Activated T-cell treated with anti-CD3 and anti-CD28 coated beads, Interleukin-2, amount 50 U/mL, for 72 hours (primary cell): Measurements from ENCODE around the gene ACOXL. TPM values are rescaled to one million over a fixed set of nuclear protein-coding genes. Genes with fewer than 3 reads are reported as not detected.
"Not testable (repeated sequence)": the region's sequence is repeated elsewhere in the genome, so short reads cannot be mapped to it uniquely, and the experiment has no call there.

Experiments used
- ATAC-seq, 2 donors: fragments of 150-1000 bp; cut with Tn5 transposase; replicated peaks in 1 of 2; 2 replicates each; pipeline ENCODE4 v1.10.0; 2021; ENCODE audit warnings: moderate library complexity in 2 of 2, mild to moderate bottlenecking in 1 of 2
- DNase-seq, 2 donors: peaks; one replicate each; pipeline ENCODE4 v3.0.0; 2021 to 2022; ENCODE audit warnings: mixed read lengths in 1 of 2
- H3K27ac Mint-ChIP-seq: one replicate; pipeline ENCODE4 v1.8.0; 2022; ENCODE audit warnings: mild to moderate bottlenecking, moderate library complexity, mixed read lengths
- H3K27me3 Mint-ChIP-seq: one replicate; pipeline ENCODE4 v1.8.0; 2022; ENCODE audit warnings: low read depth, mixed read lengths
- H3K36me3 Mint-ChIP-seq, 2 donors: one replicate each; pipeline ENCODE4 v1.8.0; 2022; ENCODE audit warnings: mixed read lengths in 2 of 2, mild to moderate bottlenecking in 1 of 2; ENCODE audit not compliant: insufficient read depth in 2 of 2
- H3K4me1 Mint-ChIP-seq: one replicate; pipeline ENCODE4 v1.8.0; 2022; ENCODE audit warnings: low read depth, mixed read lengths
- H3K4me3 Mint-ChIP-seq, 2 donors: one replicate each; pipeline ENCODE4 v1.8.0; 2022; ENCODE audit warnings: mild to moderate bottlenecking in 2 of 2, mixed read lengths in 2 of 2, moderate library complexity in 2 of 2
- H3K9me3 Mint-ChIP-seq, 2 donors: one replicate each; pipeline ENCODE4 v1.8.0; 2022; ENCODE audit warnings: mixed read lengths in 2 of 2
- total RNA-seq, 2 donors: library from RNA; stranded (reverse); gene quantifications; one replicate each; pipeline ENCODE4 v1.2.3, GENCODE V29; 2022

Gene ACOXL
- total RNA-seq, result under 1 TPM; 0.19 to 0.44 TPM

DNA sequence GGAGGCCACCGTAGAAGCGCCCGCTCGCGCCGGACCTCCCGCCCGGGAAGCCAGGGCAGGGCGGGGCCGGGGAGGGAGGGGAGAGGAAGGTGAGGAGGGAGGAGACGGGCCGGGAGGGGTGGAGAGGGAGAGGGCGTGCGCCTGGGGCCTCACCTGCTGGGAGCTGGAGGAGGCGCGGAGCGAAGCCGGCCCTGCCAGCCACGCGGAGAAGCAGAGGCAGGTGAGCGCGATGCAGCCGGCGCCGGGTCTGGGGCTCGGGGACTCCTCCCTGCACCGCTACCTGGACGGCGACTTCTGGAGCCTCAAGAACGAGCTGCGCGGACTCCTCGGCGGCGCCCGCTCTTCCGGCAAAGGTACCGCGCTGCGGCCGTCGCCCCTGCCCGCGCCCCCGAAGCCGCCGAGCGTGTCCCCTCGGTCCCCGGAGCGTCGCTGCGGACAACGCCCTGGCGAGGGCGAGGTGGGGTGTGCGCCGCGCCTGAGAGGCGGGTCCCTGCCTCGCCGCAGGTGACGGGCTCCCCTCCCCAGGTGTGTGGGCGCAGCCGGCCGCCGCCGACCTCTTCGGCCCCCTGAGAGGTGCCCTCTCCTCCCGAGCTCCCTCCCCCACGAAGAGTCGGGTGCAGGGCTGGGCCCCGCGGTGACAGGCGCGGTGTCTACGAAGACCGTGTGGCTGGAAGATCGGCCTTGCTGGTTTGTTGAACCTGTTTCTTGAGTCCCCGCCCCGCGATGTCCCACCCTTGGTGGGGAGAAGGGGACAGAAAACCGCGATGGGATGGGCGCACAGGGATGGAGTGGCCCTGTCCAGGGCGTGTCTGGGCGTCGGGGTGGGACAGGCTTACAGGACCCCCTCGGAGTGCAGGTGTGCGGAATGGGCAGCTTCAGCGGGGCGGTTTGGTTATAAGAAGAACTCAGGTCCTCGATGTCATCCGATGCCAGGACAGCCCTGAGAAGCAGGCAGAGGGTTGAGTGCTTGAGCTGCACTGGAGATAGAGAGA lies at the start of gene ACOXL:
Gene ACOXL (plus strand): TSS at position 152 of the 992 bp plus-strand sequence. CDS start 35,817 bp downstream, outside the sequence.
- ATAC-seq (peak; percentile 52 to 63), DNase-seq (peak in 1 of 2 donors; percentile 31)
- Mint-ChIP-seq H3K36me3 (peaks cover 0 to 3% of the 10 kb centered on the region in 2 donors), H3K9me3 (no peaks in the 10 kb centered on the region), H3K4me3 (peak within 1 kb of the TSS; percentile 56 to 60), H3K27me3 (peaks cover 87% of the 10 kb centered on the region), H3K27ac (no peak within 1 kb of the TSS), H3K4me1 (peaks cover 8% of the 10 kb centered on the region)

DNA sequence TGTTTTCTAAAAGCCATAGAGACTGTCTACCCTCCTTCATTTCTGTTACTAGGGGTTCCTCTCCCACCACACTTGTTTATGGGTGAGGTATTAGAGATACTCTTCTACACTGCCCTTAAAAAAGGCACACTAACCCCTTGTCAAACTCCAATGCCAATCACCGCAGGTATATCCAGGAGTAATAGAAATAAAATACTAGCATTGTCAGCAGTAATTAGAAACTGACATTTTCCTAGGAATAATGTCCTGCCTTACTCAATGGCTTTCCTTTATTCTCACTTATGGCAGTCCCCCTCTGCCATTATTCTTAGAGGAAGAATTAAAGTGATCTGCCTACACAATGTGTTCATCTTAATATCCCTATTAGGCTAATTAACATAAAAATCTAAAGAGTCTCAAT lies 49.5 kb upstream of the ACOXL start:
- Mint-ChIP-seq H3K27me3 (peaks cover 17% of the 10 kb centered on the region), H3K4me1 (peaks cover 20% of the 10 kb centered on the region), H3K27ac (no peak overlapping the region), H3K4me3 (no peak overlapping the region), H3K9me3 (peaks cover 0 to 2% of the 10 kb centered on the region in 2 donors), H3K36me3 (peaks cover 2 to 5% of the 10 kb centered on the region in 2 donors)
- no peak for ATAC-seq
- no peak for DNase-seq

DNA sequence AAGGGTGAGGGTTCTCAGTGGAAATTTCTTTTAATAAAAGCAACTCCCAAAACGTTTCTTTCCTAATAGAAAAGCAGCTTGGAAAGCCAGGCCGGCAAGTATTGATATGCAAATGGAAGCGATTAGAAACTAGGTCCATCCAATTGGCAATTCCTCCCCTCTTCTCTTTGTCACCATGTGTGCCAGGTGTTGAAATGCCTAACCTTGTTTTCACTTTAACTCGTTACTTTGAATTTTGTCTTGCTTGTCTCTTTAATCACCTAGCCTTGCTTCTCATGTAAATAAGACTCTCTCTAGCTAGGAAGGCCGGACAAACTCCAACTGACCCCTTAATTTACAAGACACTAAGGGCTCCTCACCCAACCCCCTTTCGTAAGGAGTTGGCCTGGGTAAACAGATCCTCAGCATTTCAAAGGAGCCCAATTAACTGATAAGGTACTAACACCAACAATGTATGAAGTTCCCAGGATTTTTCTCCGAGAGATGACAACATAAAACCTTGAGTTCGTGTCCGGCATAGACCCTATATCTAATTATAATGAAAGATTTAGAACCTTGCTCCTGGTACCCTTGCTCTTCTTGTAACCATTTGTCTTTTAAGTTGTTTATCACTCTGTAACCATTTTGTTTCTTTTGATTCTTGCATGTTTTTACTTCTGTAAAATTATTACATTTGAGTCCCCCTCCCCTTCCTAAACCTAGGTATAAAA lies 44.4 kb upstream of the ACOXL start:
- H3K4me1 Mint-ChIP-seq, DNase-seq, H3K27ac Mint-ChIP-seq, ATAC-seq, H3K4me3 Mint-ChIP-seq, H3K36me3 Mint-ChIP-seq, H3K9me3 Mint-ChIP-seq: not testable (repeated sequence)
- peaks cover 20% of the 10 kb centered on the region for H3K27me3 Mint-ChIP-seq

DNA sequence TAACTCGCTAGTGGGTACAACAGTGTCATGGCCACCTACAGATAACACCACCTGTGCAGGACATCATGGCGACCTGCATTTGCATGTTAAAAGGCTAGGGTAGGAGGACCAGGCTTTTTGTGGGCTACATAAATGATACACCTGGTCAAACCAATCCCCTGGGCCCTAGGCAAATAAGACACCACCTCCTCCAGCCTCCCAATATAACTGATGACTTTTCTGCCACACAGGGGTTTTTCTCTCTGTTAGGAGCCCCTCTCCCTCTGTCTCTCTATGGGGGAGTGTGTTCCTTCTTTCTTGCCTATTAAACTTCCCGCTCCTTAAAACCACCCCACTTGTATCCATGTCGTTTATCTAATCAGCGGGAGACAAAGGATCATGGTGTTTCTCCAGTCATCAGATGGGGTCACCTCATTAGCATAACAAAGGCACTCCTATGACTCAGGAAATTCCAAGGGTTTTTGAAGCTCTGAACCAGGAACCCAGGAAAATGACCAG lies 43.7 kb upstream of the ACOXL start:
- H3K36me3 Mint-ChIP-seq, result peaks cover 0 to 4% of the 10 kb centered on the region in 2 donors
- no peaks in the 10 kb centered on the region for H3K4me1 Mint-ChIP-seq
- DNase-seq, result no peak
- H3K4me3 Mint-ChIP-seq, result no peak overlapping the region
- H3K27me3 Mint-ChIP-seq, result peaks cover 20% of the 10 kb centered on the region
- no peak overlapping the region for H3K27ac Mint-ChIP-seq
- no peak for ATAC-seq
- H3K9me3 Mint-ChIP-seq, result peaks cover 2 to 6% of the 10 kb centered on the region in 2 donors

DNA sequence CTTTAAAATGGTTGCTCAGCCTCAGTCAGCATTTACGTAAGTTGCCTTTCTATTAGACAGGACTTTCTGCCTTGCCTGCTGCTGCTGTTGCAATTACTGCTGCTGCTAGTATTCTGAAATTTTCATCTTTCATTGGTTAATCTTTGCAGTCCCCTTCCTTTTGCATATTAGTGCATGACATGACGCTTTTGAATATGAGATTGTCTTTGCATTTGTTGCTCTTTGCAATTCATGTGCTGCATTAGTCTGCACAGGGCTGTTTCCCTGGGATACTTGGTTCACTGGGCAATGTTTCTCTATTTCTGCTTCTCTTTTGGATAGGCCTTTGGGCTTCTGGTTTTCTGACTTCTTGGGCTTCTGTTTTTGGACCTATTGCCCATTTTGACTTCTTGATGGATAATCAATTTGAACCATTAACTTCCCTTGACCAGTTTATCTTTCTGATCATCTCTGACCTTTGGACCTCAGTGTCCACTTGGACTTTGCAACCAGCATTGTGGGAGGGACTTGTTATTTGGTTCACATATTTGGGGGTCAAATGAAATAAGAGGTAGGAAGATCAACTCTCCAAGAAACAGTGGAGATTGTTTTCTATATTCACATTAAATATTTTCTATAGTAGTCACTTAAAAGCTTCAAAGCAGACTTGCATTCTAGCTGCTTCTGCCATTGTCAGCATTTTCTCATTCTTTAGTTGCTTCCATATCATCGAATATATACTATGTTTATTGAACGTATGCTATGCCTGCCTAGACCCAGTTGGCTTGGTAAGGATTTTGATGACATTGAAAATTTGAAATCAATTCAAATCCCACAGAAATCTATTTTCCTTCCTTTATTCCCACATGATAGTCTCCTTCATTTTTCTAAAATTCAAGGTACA lies 42.0 kb upstream of the ACOXL start:
- Mint-ChIP-seq H3K4me1 (peaks cover 8% of the 10 kb centered on the region), H3K9me3 (peaks cover 2 to 6% of the 10 kb centered on the region in 2 donors), H3K4me3 (no peak overlapping the region), H3K27ac (no peak overlapping the region), H3K27me3 (peaks cover 24% of the 10 kb centered on the region), H3K36me3 (peaks cover 0 to 4% of the 10 kb centered on the region in 2 donors)
- no peak for DNase-seq
- ATAC-seq, result no peak

DNA sequence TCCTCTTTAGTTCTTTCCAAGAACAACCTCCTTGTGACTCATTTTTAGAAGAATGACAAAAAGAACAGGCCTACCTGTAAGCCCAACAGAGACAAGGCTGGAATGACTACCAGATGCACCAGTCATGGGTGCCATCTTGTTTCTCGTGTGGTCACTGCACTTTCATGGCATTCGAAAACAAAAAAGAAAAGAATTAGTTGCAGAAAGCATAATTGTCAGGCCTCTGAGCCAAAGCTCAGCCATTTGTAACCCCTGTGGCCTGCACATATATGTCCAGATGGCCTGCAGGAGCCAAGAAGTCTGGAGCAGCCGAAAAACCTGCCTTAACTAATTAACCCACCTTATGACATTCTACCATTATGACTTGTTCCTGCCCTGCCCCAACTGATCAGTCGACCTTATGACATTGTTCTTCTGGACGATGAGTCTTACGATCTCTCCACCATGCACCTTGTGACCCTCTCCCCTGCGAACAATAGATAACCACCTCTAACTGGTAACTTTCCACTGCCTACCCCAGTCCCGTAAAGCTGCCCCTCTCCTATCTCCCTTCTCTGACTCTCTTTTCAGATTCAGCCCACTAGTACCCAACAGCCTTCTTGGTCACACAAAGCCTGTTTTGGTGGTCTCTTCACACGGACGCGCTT lies 40.6 kb upstream of the ACOXL start:
- peaks cover 2 to 6% of the 10 kb centered on the region in 2 donors for H3K9me3 Mint-ChIP-seq
- no peak overlapping the region for H3K4me3 Mint-ChIP-seq
- H3K4me1 Mint-ChIP-seq, result peaks cover 11% of the 10 kb centered on the region
- ATAC-seq (no peak), DNase-seq (no peak)
- no peak overlapping the region for H3K27ac Mint-ChIP-seq
- peaks cover 0 to 4% of the 10 kb centered on the region in 2 donors for H3K36me3 Mint-ChIP-seq
- peaks cover 27% of the 10 kb centered on the region for H3K27me3 Mint-ChIP-seq

DNA sequence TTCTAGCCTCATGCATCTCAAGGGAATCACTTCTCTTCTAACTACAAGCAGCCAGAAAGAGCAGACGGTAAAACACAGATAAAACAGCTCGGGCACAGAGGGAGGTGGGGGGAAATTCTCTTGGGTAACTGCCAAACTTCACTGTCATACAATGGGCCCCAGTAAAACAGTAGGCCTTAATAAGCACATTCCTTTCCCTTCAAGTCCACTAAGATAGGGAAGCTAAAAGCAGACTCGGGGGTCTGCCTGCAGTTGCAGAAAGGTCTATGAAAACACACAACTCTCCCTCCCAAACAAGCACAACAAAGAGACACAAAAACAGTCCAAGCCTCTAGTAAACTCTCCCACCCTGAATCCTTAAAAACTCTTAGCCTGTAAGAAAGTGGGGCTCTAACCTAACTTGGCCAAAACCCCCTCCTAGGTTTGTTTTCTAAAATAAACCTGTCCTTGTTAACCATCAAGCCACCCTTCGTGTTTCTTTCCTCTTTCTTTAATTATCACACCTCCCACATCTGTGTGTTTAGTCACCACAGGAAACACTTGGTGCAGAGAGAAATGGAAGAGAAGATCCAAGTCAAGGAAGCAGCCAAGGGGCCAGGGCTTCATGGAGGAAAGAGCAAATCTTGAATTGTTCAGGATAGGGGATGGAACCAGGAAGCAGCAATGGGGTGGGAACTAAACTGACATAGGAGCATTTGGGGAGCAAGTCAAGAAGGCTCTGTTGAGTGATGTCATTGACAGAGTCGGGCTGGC lies 37.1 kb upstream of the ACOXL start:
- ATAC-seq, result not testable (repeated sequence)

DNA sequence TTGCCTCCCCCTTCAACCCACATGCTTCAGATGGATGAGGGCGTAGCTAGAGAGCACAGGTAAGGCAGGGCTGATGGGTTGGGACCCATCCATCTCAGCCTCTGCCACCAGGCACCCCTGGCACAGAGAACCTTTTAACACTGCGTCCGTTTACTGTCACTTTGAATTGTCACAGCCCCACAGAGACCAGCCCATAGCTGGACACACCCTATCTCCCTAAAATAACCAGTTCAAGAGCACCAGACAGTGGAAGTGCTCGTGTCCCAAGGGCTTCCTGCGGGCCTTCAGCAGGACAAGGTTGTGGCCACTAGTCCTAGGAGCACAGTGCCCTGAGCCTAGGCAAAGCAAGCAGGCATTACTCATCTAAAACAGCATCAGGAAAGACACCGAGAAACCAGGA lies 34.1 kb upstream of the ACOXL start:
- H3K9me3 Mint-ChIP-seq, H3K27ac Mint-ChIP-seq, ATAC-seq, H3K36me3 Mint-ChIP-seq, DNase-seq, H3K4me3 Mint-ChIP-seq: not testable (repeated sequence)
- peaks cover 11% of the 10 kb centered on the region for H3K4me1 Mint-ChIP-seq
- H3K27me3 Mint-ChIP-seq, result peaks cover 13% of the 10 kb centered on the region

More for the DNA sequence above, 37.1 kb upstream of the ACOXL start:
- not testable (repeated sequence) for H3K36me3 Mint-ChIP-seq, H3K27ac Mint-ChIP-seq, H3K9me3 Mint-ChIP-seq, H3K4me3 Mint-ChIP-seq, DNase-seq
- H3K27me3 Mint-ChIP-seq, result peaks cover 23% of the 10 kb centered on the region
- peaks cover 11% of the 10 kb centered on the region for H3K4me1 Mint-ChIP-seq

DNA sequence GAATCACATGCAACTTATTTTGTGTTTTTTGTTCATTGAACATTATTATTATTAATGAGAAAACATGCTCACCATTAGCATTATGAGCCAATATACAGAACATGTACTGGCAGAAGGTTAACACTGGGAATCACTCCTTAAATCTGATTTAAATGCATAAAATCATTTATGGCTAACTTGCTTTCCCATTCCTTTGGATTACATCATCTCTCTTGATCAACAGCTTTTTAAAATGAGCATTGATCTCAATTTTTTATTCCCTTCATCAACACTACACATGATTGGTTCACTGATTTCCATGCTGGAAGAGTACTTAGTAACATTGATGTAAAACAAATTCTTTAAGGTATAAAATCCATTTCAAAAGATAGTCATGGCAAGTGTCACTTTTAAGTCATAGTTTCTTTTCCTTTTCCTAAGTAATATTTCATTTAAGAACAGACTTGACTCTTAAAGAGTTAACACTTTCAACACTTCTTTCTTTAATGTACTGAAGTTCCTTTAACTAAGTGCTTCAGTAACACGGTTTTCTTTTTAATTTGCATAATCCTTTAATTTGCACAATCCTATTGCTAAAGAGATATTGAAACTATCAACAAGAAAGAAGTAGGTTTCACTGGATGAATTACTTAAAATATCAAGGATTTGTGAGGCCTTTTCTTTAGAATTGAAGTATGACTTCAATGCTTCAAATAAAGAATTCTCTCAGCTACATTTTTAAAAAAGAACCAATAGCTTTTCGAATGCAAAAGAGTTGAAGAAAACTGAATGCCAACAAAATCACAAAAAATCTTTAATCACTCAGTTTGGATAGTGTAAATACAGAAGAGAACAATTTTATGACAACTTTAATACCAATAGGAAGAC lies 29.6 kb upstream of the ACOXL start:
- DNase-seq, result no peak
- Mint-ChIP-seq H3K4me1 (no peaks in the 10 kb centered on the region), H3K27me3 (peaks cover 10% of the 10 kb centered on the region), H3K4me3 (no peak overlapping the region), H3K27ac (no peak overlapping the region), H3K36me3 (no peaks in the 10 kb centered on the region), H3K9me3 (no peaks in the 10 kb centered on the region)
- no peak for ATAC-seq

DNA sequence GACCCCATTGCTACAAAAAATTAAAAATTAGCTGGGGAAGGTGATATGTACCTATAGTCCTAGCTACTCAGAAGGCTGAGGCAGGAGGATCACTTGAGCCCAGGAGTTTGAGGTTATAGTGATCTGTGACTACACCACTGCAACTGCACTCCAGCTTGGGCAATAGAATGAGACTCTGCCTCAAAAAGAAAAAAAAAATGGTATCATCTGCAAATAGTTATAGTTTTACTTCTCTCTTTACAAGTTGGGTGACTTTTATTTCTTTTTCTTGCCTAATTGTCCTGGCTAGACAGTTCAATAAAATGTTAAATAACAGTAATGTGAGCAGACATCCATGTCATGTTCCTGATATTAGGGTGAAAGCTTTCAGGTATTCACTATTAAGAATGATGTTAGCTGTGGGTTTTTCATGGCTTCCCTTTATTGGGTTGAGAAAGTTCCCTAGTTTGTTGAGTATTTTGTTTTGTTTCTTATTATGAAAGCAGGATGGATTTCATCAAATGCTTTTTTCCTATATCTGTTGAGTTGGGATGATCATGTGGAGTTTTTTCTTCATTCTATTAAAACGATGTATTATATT lies 24.9 kb upstream of the ACOXL start:
- no peaks in the 10 kb centered on the region for H3K36me3 Mint-ChIP-seq
- H3K27me3 Mint-ChIP-seq, result peaks cover 39% of the 10 kb centered on the region
- no peaks in the 10 kb centered on the region for H3K4me1 Mint-ChIP-seq
- H3K9me3 Mint-ChIP-seq, result no peaks in the 10 kb centered on the region
- H3K27ac Mint-ChIP-seq, result no peak overlapping the region
- no peak overlapping the region for H3K4me3 Mint-ChIP-seq
- no peak for DNase-seq
- no peak for ATAC-seq

DNA sequence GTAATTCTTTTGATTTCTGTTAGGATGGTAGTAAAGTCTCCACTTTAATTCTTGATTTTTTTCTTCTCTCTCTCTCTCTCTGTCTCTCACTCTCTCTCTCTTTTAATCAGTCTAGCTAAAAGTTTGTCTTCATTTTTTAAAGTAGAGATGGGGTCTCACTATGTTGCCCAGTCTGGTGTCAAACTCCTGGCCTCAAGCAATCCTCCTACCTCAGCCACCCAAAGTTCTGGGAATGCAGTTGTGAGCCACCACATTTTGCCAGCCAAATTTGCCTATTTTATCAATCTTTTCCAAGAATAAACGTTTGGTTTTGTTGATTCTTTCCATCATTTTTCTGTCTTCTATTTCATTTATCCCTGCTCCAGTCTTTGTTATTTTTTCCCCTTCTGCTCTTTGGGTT lies 23.9 kb upstream of the ACOXL start:
- Mint-ChIP-seq H3K4me3 (no peak overlapping the region), H3K36me3 (no peaks in the 10 kb centered on the region), H3K4me1 (peaks cover 3% of the 10 kb centered on the region), H3K9me3 (no peaks in the 10 kb centered on the region), H3K27me3 (peaks cover 49% of the 10 kb centered on the region), H3K27ac (no peak overlapping the region)
- no peak for ATAC-seq
- DNase-seq, result no peak
